Astrocyte of the spinal cord (primary cell): ENCODE results near the gene LTK.

Source experiments
- DNase-seq: peaks from one replicate; pipeline ENCODE4 v3.0.0; 2011; ENCODE audit warnings: low read depth, low spot score
- H3K4me3 ChIP-seq: 2 replicates; pipeline ENCODE4 v1.5.1; 2011; ENCODE audit warnings: low read depth, mild to moderate bottlenecking, low read length, moderate library complexity
- in situ Hi-C: cut with HindIII; loops from 2 replicates; pipeline ENCODE4 v1.10.0; 2017; ENCODE audit warnings: low sequenced_read_pairs
- TF ChIP-seq, protein P1 (sequence below): IDR thresholded peaks from 2 replicates; pipeline ENCODE4 v1.5.1; 2012; ENCODE audit warnings: low read depth, mild to moderate bottlenecking, low read length, inconsistent platforms

LTK gene

DNA sequence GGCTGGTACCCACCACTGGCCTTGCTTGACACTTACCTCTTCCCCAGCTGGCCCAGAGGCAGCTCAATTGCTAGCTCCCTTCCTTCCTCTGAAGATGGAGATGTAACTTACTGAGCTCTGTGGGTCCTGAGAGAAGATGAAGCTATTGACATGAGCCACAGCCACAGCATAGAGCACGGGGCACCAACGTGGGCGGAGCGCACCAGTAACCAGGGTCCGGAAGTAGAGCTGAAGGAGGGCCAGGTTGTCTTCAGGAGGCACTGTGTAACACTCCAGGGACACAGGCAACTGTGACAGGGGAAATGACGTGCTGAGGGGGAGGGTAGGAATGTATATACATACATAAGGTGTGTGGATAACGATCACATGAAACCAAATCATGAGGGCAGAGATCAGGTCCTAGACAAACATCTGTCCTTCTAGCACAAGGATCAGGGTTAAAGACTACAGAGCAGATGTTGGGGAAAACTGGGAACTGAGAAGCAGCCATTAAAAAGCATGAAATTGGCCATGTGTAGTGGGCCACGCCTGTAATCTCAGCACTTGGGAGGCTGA, 4.3 kb upstream of the LTK start:
- no peak overlapping the region for H3K4me3 ChIP-seq
- no peak for DNase-seq
- TF ChIP-seq, protein P1, sequence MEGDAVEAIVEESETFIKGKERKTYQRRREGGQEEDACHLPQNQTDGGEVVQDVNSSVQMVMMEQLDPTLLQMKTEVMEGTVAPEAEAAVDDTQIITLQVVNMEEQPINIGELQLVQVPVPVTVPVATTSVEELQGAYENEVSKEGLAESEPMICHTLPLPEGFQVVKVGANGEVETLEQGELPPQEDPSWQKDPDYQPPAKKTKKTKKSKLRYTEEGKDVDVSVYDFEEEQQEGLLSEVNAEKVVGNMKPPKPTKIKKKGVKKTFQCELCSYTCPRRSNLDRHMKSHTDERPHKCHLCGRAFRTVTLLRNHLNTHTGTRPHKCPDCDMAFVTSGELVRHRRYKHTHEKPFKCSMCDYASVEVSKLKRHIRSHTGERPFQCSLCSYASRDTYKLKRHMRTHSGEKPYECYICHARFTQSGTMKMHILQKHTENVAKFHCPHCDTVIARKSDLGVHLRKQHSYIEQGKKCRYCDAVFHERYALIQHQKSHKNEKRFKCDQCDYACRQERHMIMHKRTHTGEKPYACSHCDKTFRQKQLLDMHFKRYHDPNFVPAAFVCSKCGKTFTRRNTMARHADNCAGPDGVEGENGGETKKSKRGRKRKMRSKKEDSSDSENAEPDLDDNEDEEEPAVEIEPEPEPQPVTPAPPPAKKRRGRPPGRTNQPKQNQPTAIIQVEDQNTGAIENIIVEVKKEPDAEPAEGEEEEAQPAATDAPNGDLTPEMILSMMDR, result no peak
- in situ Hi-C loops, result no loop called here

DNA sequence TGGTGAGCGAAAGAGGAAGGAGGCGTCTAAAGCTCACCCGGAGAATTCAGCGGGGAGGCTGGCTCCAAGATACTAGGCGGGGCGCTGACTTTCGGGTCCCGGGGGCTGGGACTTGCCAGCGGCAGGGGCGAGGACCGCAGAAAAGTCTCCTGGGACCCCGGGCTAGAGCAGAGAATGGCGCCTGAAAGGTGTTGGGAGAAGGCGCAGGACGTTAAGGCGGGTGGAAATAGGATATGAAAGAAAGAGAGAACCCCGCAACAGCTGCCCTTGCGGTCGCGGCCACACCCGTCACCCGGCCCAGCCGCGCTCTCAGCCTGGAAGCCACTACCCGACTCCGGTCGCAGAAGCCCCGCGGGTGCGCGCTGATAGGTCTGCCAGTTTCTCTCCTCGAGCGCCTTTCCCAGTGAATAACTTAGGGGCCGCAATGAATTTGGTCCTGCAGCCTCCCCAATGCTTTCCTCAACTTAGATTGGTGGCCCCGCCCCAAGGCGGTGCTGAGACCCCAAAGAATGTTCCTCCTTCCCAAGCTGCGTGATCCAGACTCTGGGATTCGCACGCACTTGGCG, 604 bp downstream of the LTK start:
- DNase-seq, result no peak
- TF ChIP-seq, protein P1, result no peak
- in situ Hi-C loops, result no loop called here
- peak overlapping the region; percentile 30 for H3K4me3 ChIP-seq

- TF ChIP-seq, protein P1, result no peak
- in situ Hi-C loops, result no loop called here
- DNase-seq, result no peak
- peak overlapping the region; percentile 30 for H3K4me3 ChIP-seq
These were observed 1.1 kb downstream of the LTK start for GRCh38 chr15:41512512-41512939.

DNA sequence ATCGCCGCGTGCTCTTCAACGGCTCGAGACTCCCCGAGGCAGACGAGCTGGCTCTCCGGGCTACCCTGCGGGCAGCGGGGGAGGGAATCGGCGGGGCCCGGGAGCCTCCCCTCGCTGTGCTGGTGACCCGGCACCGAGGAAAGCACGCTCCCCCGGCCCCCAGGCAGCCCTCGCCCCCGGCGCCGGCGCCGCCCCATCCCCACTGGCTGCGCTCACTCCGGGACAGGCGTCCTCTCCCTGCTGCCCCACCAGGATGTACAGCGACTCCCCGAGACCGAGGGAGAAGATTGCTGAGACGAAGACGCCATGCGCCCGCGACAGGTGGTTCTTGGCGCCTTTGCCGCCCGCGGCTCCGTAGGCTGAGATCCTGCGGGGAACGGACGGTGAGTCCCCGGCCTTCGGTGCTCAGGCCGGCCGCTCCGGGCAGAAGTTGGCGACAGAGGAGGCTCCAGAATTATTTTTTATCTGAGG, 1.7 kb downstream of the LTK start:
- DNase-seq, result no peak
- in situ Hi-C loops, result no loop called here
- no peak overlapping the region for H3K4me3 ChIP-seq
- TF ChIP-seq, protein P1, result no peak

GRCh38 chr15:41511331-41511898, 2.2 kb downstream of the LTK start:
- in situ Hi-C loops, result no loop called here

DNA sequence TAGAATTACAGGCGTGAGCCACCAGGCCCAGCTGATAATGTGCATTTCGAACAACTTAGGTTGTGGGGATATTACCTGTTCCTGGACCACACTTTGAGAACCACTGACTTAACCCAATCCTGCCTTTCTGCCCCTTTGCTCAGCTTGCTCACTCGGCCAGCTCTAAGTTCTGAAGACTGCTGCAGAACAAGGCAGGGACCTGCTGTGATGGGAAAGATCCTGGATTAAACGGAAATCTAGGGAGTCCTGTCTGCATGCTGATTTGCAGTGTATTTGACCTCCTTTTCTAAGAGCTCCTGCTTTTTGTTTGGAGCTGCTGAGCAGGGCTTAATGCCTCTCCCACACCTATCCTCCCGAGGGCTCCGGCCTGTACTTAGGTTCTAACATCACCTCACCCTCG, 2.9 kb downstream of the LTK start:
- in situ Hi-C loops, result no loop called here
- DNase-seq, result no peak
- TF ChIP-seq, protein P1, result no peak
- no peak overlapping the region for H3K4me3 ChIP-seq

More at GRCh38 chr15:41511331-41511898, 2.2 kb downstream of the LTK start:
- no peak overlapping the region for H3K4me3 ChIP-seq
- no peak for DNase-seq
- TF ChIP-seq, protein P1, result no peak
